Stimulated activated CD8-positive, alpha-beta memory T cell treated with anti-CD3 and anti-CD28 coated beads, Interleukin-7, amount 100 ng/mL, for 4 hours (primary cell): ENCODE measurements around the gene CROCC2.
A peak's percentile ranks its signal among the peaks of the same experiment; 100 is the strongest.

Experiments used
- DNase-seq, 2 donors: peaks; one replicate each; pipeline ENCODE4 v3.0.0-alpha.2; 2020; ENCODE audit warnings: low read depth in 2 of 2

The CROCC2 gene

GRCh38 chr2:240905176-240905781 lies 857 bp upstream of the CROCC2 start:
- no peak for DNase-seq

GRCh38 chr2:240906911-240907590 lies 915 bp downstream of the CROCC2 start:
- no peak for DNase-seq

GRCh38 chr2:240909216-240909974 lies 3.3 kb downstream of the CROCC2 start:
- no peak for DNase-seq

GRCh38 chr2:240911641-240912265 lies 5.6 kb downstream of the CROCC2 start:
- DNase-seq = no peak

GRCh38 chr2:240912878-240913809 lies 7.0 kb downstream of the CROCC2 start:
- no peak for DNase-seq

GRCh38 chr2:240913810-240914644 lies 7.9 kb downstream of the CROCC2 start:
- peak; percentile 23 to 37 for DNase-seq

- no peak for DNase-seq
Measured at GRCh38 chr2:240914645-240915525, 8.7 kb downstream of the CROCC2 start.

GRCh38 chr2:240915526-240916341 lies 9.6 kb downstream of the CROCC2 start:
- no peak for DNase-seq

GRCh38 chr2:240916571-240917008 lies 10.5 kb downstream of the CROCC2 start:
- no peak for DNase-seq

GRCh38 chr2:240917009-240917683 lies 11.0 kb downstream of the CROCC2 start:
- DNase-seq = no peak

GRCh38 chr2:240917684-240918257 lies 11.6 kb downstream of the CROCC2 start:
- no peak for DNase-seq

- no peak for DNase-seq
Measured at GRCh38 chr2:240918258-240919091, 12.3 kb downstream of the CROCC2 start.

GRCh38 chr2:240919161-240919781 lies 13.1 kb downstream of the CROCC2 start:
- no peak for DNase-seq

- no peak for DNase-seq
Measured at GRCh38 chr2:240919786-240920782, 13.9 kb downstream of the CROCC2 start.

GRCh38 chr2:240920783-240921231 lies 14.7 kb downstream of the CROCC2 start:
- DNase-seq = no peak
